Subcutaneous abdominal adipose tissue (tissue), 5 donors: Measurements from ENCODE around the gene SAMD4B.
"Not testable (repeated sequence)": the region's sequence is repeated elsewhere in the genome, so short reads cannot be mapped to it uniquely, and the experiment has no call there.

Experiments
- H3K27ac ChIP-seq: one replicate; pipeline ENCODE4 v1.7.0; 2013; ENCODE audit warnings: low read depth, mild to moderate bottlenecking, inconsistent platforms, low read length, moderate library complexity
- H3K27me3 ChIP-seq, 5 donors: one replicate each; pipeline ENCODE4 v1.7.0; 2013; ENCODE audit warnings: low read length in 5 of 5, inconsistent platforms in 1 of 5; ENCODE audit not compliant: control insufficient read depth in 5 of 5, insufficient read depth in 4 of 5
- H3K36me3 ChIP-seq, 5 donors: one replicate each; pipeline ENCODE4 v1.7.0; 2013; ENCODE audit warnings: low read length in 5 of 5; ENCODE audit not compliant: control insufficient read depth in 5 of 5, insufficient read depth in 5 of 5
- H3K4me1 ChIP-seq, 5 donors: one replicate each; pipeline ENCODE4 v1.7.0; 2013; ENCODE audit warnings: low read length in 5 of 5, mild to moderate bottlenecking in 3 of 5, moderate library complexity in 1 of 5; ENCODE audit not compliant: control insufficient read depth in 5 of 5, insufficient read depth in 5 of 5
- H3K4me3 ChIP-seq, 5 donors: one replicate each; pipeline ENCODE4 v1.7.0; 2013; ENCODE audit warnings: low read length in 5 of 5, low read depth in 1 of 5
- H3K9ac ChIP-seq, 5 donors: one replicate each; pipeline ENCODE4 v1.7.0; 2013; ENCODE audit warnings: low read length in 5 of 5, mild to moderate bottlenecking in 4 of 5, moderate library complexity in 3 of 5
- H3K9me3 ChIP-seq, 5 donors: one replicate each; pipeline ENCODE4 v1.7.0; 2013; ENCODE audit warnings: low read length in 5 of 5; ENCODE audit not compliant: control insufficient read depth in 5 of 5
- donor health status: healthy.
- donor health status: healthy.
- donor health status: healthy.
- donor health status: healthy.
- donor health status: healthy.

SAMD4B gene

DNA sequence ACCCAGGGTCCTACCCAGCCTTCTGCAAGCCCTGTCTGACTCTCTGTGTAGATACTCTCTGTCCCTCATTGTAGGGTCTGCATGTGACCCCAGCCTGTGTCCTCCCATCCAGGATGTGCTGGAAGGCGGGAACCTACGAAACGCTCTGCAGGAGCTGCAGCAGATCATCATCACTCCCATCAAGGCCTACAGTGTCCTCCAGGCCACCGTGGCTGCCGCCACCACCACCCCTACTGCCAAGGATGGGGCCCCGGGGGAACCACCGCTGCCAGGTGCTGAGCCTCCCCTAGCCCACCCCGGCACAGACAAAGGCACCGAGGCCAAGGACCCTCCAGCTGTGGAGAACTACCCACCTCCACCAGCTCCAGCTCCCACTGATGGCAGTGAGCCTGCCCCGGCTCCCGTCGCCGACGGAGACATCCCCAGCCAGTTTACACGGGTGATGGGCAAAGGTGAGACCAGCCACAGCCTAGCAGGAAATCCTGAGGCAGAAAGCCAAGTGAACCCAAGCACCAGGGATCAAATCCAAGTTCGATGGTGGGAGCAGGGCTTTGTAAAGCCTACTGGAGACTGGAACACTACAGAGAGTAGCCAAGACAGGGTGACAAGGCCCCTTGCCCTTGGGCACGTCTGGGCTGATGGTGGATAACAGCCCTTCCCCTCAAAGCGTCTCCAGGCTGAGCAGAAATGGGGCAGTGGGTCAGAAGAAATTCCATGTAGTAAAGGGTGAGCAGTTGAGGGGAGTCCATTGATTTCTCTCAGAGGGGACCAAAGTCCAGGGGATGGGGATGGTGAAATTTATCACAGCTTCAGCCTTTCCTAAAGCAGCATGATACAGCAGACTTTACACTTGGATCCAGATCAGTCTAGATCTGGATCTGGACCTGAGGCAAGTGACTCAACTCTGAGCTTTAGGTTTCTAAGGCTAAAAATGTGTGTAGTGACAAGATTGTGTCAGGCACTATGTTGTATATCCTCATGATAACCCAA is 35.4 kb downstream of the SAMD4B start:
- H3K27ac ChIP-seq = no peak overlapping the region
- no peak overlapping the region for H3K4me3 ChIP-seq
- no peaks in the 10 kb centered on the region for H3K27me3 ChIP-seq
- peaks cover 14 to 80% (median 79%) of the 10 kb centered on the region in 5 donors for H3K36me3 ChIP-seq
- H3K9ac ChIP-seq = peak overlapping the region in 1 of 5 donors; percentile 23
- H3K9me3 ChIP-seq = no peaks in the 10 kb centered on the region
- H3K4me1 ChIP-seq = peaks cover 8 to 21% (median 9%) of the 10 kb centered on the region in 5 donors

DNA sequence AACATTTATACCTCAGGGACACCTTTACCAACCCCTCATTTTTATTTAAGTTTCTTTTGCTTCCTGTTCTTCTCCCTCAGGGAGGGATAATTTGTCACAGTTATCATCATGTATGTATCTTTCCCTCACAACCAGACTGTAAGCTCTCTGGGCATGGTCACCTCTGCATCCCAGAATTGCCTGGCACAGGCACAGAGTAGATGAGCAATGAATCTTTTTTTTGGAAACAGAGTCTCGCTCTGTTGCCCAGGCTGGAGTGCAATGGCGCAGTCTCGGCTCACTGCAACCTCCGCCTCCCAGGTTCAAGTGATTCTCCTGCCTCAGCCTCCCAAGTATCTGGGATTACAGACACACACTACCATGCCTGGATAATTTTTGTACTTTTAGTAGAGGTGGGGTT is 37.1 kb downstream of the SAMD4B start:
- not testable (repeated sequence) for H3K4me3 ChIP-seq

DNA sequence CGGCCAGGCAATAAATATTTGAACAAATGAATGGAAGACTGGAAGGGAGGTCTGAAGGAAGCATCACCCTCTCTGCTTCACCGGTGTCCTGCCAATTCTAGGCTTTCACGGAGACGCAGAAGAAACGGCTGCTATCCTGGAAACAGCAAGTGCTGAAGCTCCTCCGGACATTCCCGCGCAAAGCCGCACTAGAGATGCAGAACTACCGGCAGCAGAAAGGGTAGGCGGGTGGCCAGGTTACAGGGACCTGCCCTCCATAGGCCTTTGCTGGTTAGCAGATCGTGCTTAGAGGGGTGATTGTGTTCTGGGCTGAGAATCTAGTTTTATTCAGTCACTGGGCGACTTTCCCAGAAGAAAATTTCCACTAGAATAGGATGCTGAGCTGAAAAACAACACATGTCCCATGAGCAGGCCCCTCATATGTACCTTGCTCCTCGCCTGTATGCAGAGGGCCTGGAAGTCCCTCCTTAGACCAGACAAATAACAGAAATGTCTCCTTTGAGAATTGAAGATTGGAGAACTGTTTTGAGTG is 37.7 kb downstream of the SAMD4B start:
- H3K4me3 ChIP-seq = no peak overlapping the region
- H3K9ac ChIP-seq = no peak overlapping the region
- H3K36me3 ChIP-seq = peaks cover 14 to 96% (median 93%) of the 10 kb centered on the region in 5 donors
- no peaks in the 10 kb centered on the region for H3K9me3 ChIP-seq
- no peak overlapping the region for H3K27ac ChIP-seq
- no peaks in the 10 kb centered on the region for H3K27me3 ChIP-seq
- H3K4me1 ChIP-seq = peaks cover 0 to 11% (median 0%) of the 10 kb centered on the region in 5 donors

More for the DNA sequence above, 37.1 kb downstream of the SAMD4B start:
- not testable (repeated sequence) for H3K9me3 ChIP-seq, H3K27me3 ChIP-seq, H3K9ac ChIP-seq, H3K27ac ChIP-seq
- Histone ChIP-seq H3K4me1 (peaks cover 0 to 11% (median 0%) of the 10 kb centered on the region in 5 donors), H3K36me3 (peaks cover 14 to 97% (median 92%) of the 10 kb centered on the region in 5 donors)

DNA sequence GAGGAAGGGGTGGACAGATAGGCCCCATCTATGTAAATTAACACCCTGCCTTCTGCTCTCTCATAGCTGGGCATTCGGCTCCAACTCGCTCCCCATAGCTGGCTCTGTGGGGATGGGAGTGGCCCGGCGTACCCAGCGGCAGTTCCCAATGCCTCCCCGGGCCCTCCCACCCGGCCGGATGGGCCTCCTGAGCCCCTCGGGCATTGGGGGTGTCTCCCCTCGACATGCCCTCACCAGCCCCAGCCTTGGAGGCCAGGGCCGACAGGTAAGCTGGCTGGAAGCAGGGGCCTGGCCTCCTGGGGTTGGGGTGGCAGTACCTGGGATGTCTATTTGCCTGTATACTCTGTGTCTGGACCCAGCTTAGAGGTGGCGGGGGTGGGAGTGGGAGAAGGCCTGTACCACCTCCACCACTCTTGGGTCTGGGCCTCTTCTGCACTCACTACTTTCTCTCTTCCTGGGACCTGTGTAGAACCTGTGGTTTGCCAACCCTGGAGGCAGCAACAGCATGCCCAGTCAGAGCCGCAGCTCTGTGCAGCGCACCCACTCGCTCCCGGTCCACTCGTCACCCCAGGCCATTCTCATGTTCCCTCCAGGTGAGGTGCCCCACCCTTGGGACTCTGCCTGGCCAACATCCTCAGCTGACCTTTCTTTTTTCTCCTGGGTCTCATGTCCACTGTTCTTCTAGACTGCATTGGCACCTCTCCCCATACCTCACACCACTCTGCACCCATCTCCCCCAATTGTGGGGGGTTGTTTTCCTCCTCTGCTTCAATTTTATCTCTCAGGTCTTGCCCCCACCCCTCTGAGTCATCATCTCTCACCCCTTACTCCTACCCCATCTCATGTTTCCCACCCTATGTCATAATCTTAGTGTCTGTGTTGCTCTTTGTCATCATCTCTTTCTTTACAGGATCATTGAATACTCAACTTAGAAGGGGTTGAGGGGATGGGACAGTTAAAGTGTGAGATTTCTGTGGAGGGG is 38.6 kb downstream of the SAMD4B start:
- no peaks in the 10 kb centered on the region for H3K27me3 ChIP-seq
- no peak overlapping the region for H3K27ac ChIP-seq
- peaks cover 14 to 97% (median 94%) of the 10 kb centered on the region in 5 donors for H3K36me3 ChIP-seq
- H3K9ac ChIP-seq = no peak overlapping the region
- peaks cover 0 to 11% (median 0%) of the 10 kb centered on the region in 5 donors for H3K4me1 ChIP-seq
- H3K9me3 ChIP-seq = no peaks in the 10 kb centered on the region
- H3K4me3 ChIP-seq = no peak overlapping the region

DNA sequence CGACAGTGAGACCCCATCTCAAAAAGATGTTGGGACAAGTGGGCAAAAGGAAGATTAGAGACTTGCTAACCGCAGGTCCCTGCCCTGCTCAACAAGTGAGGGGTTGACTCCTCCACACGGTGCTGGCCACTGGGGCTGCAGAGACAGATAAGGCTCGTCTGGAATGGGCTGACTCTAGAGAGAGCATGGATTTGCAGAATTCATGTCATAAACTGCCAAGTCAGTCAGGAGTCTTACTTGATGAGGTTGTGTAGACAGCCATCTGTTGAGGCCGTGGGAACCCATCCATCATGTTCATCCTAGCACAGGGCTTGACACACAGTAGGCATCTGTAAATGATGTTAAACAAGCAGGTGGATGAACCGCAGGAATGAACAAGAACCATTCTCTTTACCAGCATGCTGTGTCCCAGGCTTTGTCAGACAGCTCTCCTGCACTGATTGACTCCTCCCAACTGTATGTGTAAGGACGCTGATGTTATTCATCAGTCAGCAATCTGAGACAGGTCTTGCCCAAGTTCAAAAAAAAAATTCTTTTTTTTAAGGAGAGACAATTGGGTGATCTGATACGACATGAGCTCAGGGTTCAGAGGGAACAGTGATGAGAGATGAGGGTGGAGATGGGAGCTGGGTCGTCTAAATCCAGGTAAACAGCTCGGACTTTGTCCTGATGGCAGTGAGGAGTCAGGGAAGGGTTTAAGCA is 39.8 kb downstream of the SAMD4B start:
- H3K36me3 ChIP-seq = peaks cover 15 to 97% (median 94%) of the 10 kb centered on the region in 5 donors
- no peak overlapping the region for H3K27ac ChIP-seq
- no peak overlapping the region for H3K4me3 ChIP-seq
- H3K4me1 ChIP-seq = peaks cover 0 to 11% (median 0%) of the 10 kb centered on the region in 5 donors
- H3K27me3 ChIP-seq = no peaks in the 10 kb centered on the region
- no peak overlapping the region for H3K9ac ChIP-seq
- no peaks in the 10 kb centered on the region for H3K9me3 ChIP-seq

DNA sequence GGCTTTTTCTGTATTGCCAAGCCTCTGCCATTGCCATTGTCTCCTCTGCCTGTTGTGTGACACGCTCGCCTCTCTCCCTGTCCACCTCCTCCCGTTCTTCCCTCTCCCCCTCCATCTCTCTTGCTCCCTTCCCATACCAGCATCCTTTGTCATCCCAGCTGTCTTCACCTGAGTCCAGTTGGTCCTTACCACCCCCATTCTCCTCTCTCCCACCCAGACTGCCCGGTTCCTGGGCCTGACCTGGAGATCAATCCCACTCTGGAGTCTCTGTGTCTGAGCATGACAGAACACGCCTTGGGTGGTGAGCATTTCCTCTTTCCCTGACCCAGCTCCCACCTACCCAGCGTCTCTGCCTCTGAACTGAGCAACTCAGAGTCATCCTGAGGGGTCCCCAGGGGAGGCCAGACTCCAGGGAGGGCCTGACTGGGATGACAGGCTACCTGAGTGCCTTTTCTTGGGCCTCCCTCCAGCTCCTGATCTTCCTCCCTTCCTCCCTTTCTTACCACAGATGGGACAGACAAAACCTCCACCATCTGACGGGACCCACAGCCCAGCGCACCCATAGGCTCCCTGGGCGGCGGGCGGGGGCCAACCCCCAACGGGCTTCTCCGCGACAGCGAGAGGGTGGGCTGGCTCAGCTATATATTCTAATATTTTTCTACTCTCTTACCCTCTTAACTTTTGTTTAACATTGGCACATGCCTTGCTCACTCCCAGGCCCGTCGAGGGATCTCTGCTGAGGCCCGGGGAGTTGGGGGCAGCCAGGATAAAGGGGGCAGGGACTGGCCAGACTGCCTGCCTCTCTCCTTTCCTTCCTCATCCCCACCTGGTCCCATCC is 41.0 kb downstream of the SAMD4B start:
- peaks cover 13 to 95% (median 92%) of the 10 kb centered on the region in 5 donors for H3K36me3 ChIP-seq
- no peak overlapping the region for H3K27ac ChIP-seq
- no peaks in the 10 kb centered on the region for H3K9me3 ChIP-seq
- peaks cover 0 to 5% (median 0%) of the 10 kb centered on the region in 5 donors for H3K4me1 ChIP-seq
- H3K27me3 ChIP-seq = no peaks in the 10 kb centered on the region
- H3K4me3 ChIP-seq = no peak overlapping the region
- peak overlapping the region in 1 of 5 donors; percentile 37 for H3K9ac ChIP-seq

DNA sequence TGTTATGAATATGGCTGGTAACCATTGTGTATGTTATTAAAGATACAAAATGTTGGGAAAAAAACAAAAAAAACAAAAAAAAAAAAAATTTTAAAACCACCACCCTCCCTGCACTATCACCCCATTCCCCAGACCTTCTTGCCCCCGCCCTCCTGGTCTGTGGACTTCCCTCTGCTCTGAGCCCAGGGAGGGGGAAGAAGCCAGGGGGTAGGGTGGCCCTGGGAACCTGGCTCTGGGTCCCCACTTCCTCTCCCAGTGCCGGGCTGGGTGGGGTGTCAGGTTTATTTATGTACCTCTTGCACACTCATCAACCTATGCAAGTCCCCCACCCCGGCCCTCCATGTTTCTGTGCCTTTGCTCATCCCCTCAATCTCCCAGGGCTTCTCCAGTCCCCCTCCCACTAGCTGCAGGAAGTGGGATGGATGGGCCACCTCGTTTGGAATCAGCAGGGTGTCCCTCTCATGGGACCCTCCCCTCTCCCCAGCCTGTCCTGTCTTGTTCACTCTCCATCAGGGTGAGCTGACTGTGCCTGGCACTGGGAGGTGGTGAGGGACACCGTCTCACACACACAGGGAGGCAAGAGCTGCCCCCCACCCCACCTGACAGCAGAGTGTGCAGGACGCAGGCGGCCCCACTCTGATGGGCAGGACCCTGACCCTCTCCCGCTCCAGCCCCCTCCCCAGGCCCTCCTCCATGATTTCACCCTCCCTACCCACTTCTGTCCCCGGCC is 42.8 kb downstream of the SAMD4B start:
- no peak overlapping the region for H3K27ac ChIP-seq
- no peak overlapping the region for H3K4me3 ChIP-seq
- peaks cover 13 to 93% (median 90%) of the 10 kb centered on the region in 5 donors for H3K36me3 ChIP-seq
- H3K9me3 ChIP-seq = no peaks in the 10 kb centered on the region
- peak overlapping the region in 1 of 5 donors; percentile 5 for H3K9ac ChIP-seq
- H3K27me3 ChIP-seq = no peaks in the 10 kb centered on the region
- peaks cover 0 to 8% (median 6%) of the 10 kb centered on the region in 5 donors for H3K4me1 ChIP-seq

DNA sequence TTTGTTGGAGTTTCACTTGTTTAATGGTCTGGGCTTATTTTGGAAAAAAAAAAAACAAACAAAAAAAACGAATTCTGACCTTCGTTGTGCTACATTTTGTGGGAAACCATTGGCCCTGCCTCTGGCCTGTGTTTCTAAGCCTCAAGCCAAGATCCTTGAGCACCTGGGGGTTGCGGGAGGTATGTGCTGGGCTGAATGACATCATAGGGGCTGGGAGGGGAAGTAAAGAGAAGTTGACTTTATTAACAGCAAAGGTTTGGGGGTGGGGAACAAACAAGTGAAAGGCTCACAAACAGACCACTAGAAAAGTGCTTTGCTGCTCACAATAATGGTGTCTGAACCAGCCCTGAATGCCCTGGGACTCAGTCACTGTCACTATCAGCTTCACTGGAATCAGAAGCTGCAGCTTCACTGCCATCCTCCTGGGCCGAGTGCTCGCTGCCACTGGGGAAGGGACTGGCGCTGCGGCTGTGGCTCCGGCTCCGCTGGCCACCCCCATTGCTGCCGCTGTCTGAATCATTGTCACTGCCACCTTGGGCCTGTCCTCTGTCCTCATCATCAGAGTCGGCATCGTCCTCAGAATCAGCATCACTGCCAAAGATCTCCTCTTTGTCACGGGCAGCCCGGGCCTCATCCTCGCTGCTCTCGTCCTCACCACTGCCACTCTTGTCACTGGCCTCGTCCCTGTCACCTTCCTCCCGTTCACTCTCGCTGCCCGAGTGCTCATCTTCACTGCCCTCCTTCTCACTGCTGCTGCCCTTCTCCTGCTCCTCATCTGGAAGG is 43.6 kb downstream of the SAMD4B start:
- Histone ChIP-seq H3K4me3 (no peak overlapping the region), H3K9ac (no peak overlapping the region), H3K27me3 (no peaks in the 10 kb centered on the region), H3K36me3 (peaks cover 10 to 85% (median 82%) of the 10 kb centered on the region in 5 donors), H3K27ac (no peak overlapping the region), H3K9me3 (no peaks in the 10 kb centered on the region), H3K4me1 (peaks cover 0 to 15% (median 12%) of the 10 kb centered on the region in 5 donors)
